GM18498 (cell line): ENCODE measurements around the gene VAV2.
"Not testable (repeated sequence)": the region's sequence is repeated elsewhere in the genome, so short reads cannot be mapped to it uniquely, and the experiment has no call there.

Source experiments
- ATAC-seq: cut with Tn5 transposase; IDR thresholded peaks from one replicate; pipeline ENCODE4 v1.9.1; 2021; ENCODE audit warnings: mild to moderate bottlenecking, moderate library complexity; ENCODE audit not compliant: unreplicated experiment

The VAV2 gene

GRCh38 chr9:133919253-133920115, 72.6 kb downstream of the VAV2 start:
- ATAC-seq, result no peak

GRCh38 chr9:133918111-133918813, 73.9 kb downstream of the VAV2 start:
- no peak for ATAC-seq

- no peak for ATAC-seq
These were observed 74.7 kb downstream of the VAV2 start for GRCh38 chr9:133917375-133917774.

- no peak for ATAC-seq
These were observed 76.0 kb downstream of the VAV2 start for GRCh38 chr9:133916159-133916541.

GRCh38 chr9:133915534-133916158, 76.5 kb downstream of the VAV2 start:
- ATAC-seq, result no peak

- no peak for ATAC-seq
These were observed 77.4 kb downstream of the VAV2 start for GRCh38 chr9:133914442-133915342.

- no peak for ATAC-seq
These were observed 78.4 kb downstream of the VAV2 start for GRCh38 chr9:133913571-133914369.

GRCh38 chr9:133910855-133911514, 81.1 kb downstream of the VAV2 start:
- no peak for ATAC-seq

GRCh38 chr9:133906932-133907910, 84.9 kb downstream of the VAV2 start:
- ATAC-seq, result no peak

- ATAC-seq, result no peak
These were observed 85.9 kb downstream of the VAV2 start for GRCh38 chr9:133906218-133906617.

GRCh38 chr9:133905493-133905892, 86.6 kb downstream of the VAV2 start:
- no peak for ATAC-seq

GRCh38 chr9:133904346-133905090, 87.6 kb downstream of the VAV2 start:
- ATAC-seq, result no peak

GRCh38 chr9:133901184-133901835, 90.8 kb downstream of the VAV2 start:
- ATAC-seq, result no peak

GRCh38 chr9:133897675-133898074, 94.4 kb downstream of the VAV2 start:
- ATAC-seq, result no peak

- ATAC-seq, result not testable (repeated sequence)
These were observed 96.1 kb downstream of the VAV2 start for GRCh38 chr9:133896007-133896406.

- ATAC-seq, result no peak
These were observed 96.8 kb downstream of the VAV2 start for GRCh38 chr9:133895335-133895734.
